Breast epithelium (tissue), 3 donors: ENCODE measurements around the gene SPG7.

Source experiments
- POLR2A ChIP-seq: fragments of 450-650 bp; IDR thresholded peaks from one replicate; pipeline ENCODE4 v1.6.1; 2016; ENCODE audit warnings: antibody characterized with exemption, mild to moderate bottlenecking, moderate library complexity
- TF ChIP-seq, protein P1 (sequence below), 3 donors: fragments of 450-650 bp; IDR thresholded peaks; one replicate each; pipeline ENCODE4 v1.5.1; 2016 to 2017; ENCODE audit warnings: antibody characterized with exemption in 3 of 3, mild to moderate bottlenecking in 3 of 3, moderate library complexity in 3 of 3

DNA sequence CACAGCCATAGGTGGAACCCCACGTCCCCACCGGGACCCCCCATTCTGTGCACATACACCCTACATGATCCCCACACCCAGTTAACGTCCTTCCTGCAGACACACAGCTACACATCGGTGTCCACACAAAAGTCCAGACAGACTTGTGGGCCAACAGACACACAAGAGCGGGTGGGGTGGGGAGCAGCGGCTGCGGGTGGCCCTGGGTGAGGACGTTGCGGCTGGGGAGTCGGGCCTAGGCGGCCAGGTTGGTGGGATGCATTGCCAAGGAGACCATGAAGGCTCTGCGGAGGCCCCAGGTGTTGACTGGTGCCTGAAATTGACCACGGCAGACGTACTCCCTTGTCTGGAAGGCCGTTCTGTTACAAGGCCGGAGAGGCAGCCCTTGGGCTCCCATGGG is 96.6 kb downstream of the SPG7 start:
- no peak for TF ChIP-seq POLR2A
- TF ChIP-seq, protein P1, sequence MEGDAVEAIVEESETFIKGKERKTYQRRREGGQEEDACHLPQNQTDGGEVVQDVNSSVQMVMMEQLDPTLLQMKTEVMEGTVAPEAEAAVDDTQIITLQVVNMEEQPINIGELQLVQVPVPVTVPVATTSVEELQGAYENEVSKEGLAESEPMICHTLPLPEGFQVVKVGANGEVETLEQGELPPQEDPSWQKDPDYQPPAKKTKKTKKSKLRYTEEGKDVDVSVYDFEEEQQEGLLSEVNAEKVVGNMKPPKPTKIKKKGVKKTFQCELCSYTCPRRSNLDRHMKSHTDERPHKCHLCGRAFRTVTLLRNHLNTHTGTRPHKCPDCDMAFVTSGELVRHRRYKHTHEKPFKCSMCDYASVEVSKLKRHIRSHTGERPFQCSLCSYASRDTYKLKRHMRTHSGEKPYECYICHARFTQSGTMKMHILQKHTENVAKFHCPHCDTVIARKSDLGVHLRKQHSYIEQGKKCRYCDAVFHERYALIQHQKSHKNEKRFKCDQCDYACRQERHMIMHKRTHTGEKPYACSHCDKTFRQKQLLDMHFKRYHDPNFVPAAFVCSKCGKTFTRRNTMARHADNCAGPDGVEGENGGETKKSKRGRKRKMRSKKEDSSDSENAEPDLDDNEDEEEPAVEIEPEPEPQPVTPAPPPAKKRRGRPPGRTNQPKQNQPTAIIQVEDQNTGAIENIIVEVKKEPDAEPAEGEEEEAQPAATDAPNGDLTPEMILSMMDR (IDR thresholded peaks at IDR 0.05), result no peak
